LoVo (cell line): ENCODE results near the gene NR5A2.

ENCODE experiments used
- DNase-seq: peaks from one replicate; pipeline ENCODE4 v3.0.0-alpha.2; 2016; ENCODE audit warnings: low spot score

NR5A2 gene

GRCh38 chr1:200124309-200124708, 96.8 kb downstream of the NR5A2 start:
- DNase-seq = no peak

- no peak for DNase-seq
These were observed 100.6 kb downstream of the NR5A2 start for GRCh38 chr1:200128081-200128480.

- DNase-seq = no peak
These were observed 101.7 kb downstream of the NR5A2 start for GRCh38 chr1:200128944-200129879.

- DNase-seq = no peak
These were observed 103.0 kb downstream of the NR5A2 start for GRCh38 chr1:200130552-200130951.

- DNase-seq = peak; percentile 51
These were observed 104.1 kb downstream of the NR5A2 start for GRCh38 chr1:200131551-200132125.

- no peak for DNase-seq
These were observed 105.6 kb downstream of the NR5A2 start for GRCh38 chr1:200133123-200133522.

GRCh38 chr1:200134116-200134515, 106.6 kb downstream of the NR5A2 start:
- no peak for DNase-seq

GRCh38 chr1:200136384-200136783, 108.9 kb downstream of the NR5A2 start:
- no peak for DNase-seq

- DNase-seq = peak; percentile 56
These were observed 112.2 kb downstream of the NR5A2 start for GRCh38 chr1:200139661-200140250.

GRCh38 chr1:200143347-200143746, 115.8 kb downstream of the NR5A2 start:
- no peak for DNase-seq

GRCh38 chr1:200146100-200146499, 118.6 kb downstream of the NR5A2 start:
- no peak for DNase-seq

GRCh38 chr1:200147094-200147493, 119.6 kb downstream of the NR5A2 start:
- no peak for DNase-seq

GRCh38 chr1:200147742-200148141, 120.2 kb downstream of the NR5A2 start:
- DNase-seq = no peak

- DNase-seq = no peak
These were observed 122.5 kb downstream of the NR5A2 start for GRCh38 chr1:200150006-200150405.

GRCh38 chr1:200150721-200151120, 123.2 kb downstream of the NR5A2 start:
- peak; percentile 46 for DNase-seq

GRCh38 chr1:200152336-200152735, 124.8 kb downstream of the NR5A2 start:
- no peak for DNase-seq

GRCh38 chr1:200153277-200154055, 126.0 kb downstream of the NR5A2 start:
- DNase-seq = no peak

GRCh38 chr1:200154069-200154767, 126.7 kb downstream of the NR5A2 start:
- DNase-seq = no peak

GRCh38 chr1:200157715-200158114, 130.2 kb downstream of the NR5A2 start:
- DNase-seq = no peak

GRCh38 chr1:200161801-200162200, 134.3 kb downstream of the NR5A2 start:
- no peak for DNase-seq

- DNase-seq = no peak
These were observed 134.7 kb downstream of the NR5A2 start for GRCh38 chr1:200162258-200162657.

- no peak for DNase-seq
These were observed 135.4 kb downstream of the NR5A2 start for GRCh38 chr1:200162877-200163276.
